ENCODE results near the gene RNU4-1.

RNU4-1 gene

DNA sequence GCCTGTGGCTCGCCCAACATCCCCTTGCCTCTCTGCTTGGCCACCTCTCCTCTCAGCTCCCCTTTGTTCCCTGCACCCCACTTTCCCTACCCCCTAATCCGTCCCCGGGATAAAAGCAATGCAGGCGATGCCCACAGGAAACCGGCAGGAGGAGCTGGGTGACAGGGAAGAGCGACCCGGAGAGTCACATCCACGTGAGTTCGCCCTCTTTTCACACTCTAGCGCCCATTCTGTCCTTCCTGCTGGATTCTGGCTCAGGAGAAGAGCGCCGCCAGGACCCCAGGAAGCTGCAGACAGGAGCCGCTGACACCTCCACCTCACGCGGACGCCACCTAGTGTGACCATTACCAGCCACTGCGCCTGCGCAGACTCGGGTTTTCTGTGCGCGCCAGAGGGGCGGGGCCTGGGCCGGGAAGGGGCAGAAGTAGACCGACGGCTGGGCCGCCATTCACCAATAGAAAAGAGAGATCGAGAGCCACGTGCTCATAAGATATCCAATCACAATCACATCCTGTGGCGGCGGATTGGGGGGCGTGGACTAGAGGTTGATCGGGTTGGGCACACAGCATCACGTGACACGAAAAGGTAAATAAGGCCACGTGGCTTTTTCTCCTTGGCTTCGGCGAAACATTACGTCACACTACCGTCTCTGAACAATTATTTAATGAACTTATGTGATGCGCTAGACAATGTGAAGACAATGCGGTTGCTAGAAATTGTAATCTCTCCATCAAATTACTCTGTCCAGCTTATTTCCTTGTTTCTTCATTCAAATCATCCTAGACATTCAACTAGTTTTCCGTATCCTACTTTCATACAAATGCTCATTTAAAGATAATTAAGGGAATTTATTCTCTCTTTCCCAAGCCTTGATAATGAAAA is 24.4 kb upstream of the RNU4-1 start:
- Histone ChIP-seq H3K27ac (ENCODE audit: poor library complexity, severe bottlenecking) (peak overlapping the region; percentile 44), H3K4me1 (ENCODE audit: insufficient read depth, poor library complexity, severe bottlenecking) (peaks cover 3% of the 10 kb centered on the region), H3K27me3 (ENCODE audit: insufficient read depth, poor library complexity, severe bottlenecking) (no peaks in the 10 kb centered on the region), H3K9me3 (ENCODE audit: severe bottlenecking) (no peaks in the 10 kb centered on the region), H3K4me3 (ENCODE audit: severe bottlenecking) (peak overlapping the region; percentile 42), H3K36me3 (ENCODE audit: low read depth) (no peaks in the 10 kb centered on the region)
- DNase-seq (ENCODE audit: low spot score) (peak; percentile 99), ATAC-seq (ENCODE audit: low read depth) (peak; percentile 99)
- TF ChIP-seq, protein P1, sequence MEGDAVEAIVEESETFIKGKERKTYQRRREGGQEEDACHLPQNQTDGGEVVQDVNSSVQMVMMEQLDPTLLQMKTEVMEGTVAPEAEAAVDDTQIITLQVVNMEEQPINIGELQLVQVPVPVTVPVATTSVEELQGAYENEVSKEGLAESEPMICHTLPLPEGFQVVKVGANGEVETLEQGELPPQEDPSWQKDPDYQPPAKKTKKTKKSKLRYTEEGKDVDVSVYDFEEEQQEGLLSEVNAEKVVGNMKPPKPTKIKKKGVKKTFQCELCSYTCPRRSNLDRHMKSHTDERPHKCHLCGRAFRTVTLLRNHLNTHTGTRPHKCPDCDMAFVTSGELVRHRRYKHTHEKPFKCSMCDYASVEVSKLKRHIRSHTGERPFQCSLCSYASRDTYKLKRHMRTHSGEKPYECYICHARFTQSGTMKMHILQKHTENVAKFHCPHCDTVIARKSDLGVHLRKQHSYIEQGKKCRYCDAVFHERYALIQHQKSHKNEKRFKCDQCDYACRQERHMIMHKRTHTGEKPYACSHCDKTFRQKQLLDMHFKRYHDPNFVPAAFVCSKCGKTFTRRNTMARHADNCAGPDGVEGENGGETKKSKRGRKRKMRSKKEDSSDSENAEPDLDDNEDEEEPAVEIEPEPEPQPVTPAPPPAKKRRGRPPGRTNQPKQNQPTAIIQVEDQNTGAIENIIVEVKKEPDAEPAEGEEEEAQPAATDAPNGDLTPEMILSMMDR (IDR thresholded peaks at IDR 0.05; ENCODE audit: poor library complexity, severe bottlenecking) = peak; percentile 69

DNA sequence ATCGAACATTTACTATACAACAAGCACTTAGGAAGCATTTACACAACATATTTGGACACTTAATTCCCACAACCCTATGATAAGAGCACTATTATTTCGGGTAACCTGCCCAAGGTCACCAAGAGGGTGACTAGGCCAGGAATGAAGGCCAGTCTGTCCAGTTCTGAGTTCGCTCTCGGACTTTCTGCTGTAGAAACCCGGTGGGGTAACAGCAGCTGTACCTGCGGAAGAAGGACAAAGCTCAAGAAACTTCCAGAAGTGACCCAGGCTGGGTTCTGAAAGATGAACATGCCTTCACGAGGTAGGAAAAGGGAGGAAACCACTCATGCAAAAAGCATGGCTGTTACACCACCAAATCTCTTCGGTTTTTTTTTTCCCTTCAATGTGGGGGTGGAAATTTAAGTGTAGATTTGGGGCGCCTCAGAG is 23.8 kb upstream of the RNU4-1 start:
- H3K9me3 ChIP-seq (ENCODE audit: severe bottlenecking) = no peaks in the 10 kb centered on the region
- no peak for ATAC-seq (ENCODE audit: low read depth)
- TF ChIP-seq, protein P1 (IDR thresholded peaks at IDR 0.05; ENCODE audit: poor library complexity, severe bottlenecking) = no peak
- H3K36me3 ChIP-seq (ENCODE audit: low read depth) = no peaks in the 10 kb centered on the region
- no peak for DNase-seq (ENCODE audit: low spot score)
- H3K27ac ChIP-seq (ENCODE audit: poor library complexity, severe bottlenecking) = peak overlapping the region; percentile 44
- H3K4me1 ChIP-seq (ENCODE audit: insufficient read depth, poor library complexity, severe bottlenecking) = peaks cover 3% of the 10 kb centered on the region
- peak overlapping the region; percentile 42 for H3K4me3 ChIP-seq (ENCODE audit: severe bottlenecking)
- no peaks in the 10 kb centered on the region for H3K27me3 ChIP-seq (ENCODE audit: insufficient read depth, poor library complexity, severe bottlenecking)

DNA sequence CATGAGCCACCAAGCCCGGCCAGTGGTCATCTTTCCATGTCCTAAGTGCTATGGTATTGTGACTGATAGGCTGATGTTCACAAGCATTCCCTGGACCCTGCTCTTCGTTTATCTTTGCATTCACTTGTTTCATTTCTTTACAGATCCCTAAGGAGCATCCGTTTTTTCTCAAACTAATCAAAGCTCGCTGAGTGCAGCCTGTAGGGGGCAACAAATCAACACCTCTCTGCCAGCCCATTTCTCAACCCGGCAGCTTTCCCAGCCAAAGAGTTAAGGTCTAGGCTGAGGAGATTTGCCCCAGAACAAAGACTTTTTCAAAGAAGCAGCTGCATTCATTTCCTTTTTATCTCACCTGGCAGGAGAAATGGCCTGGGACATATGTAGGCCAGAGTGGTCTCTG is 21.2 kb upstream of the RNU4-1 start:
- DNase-seq (ENCODE audit: low spot score) = no peak
- TF ChIP-seq, protein P1 (IDR thresholded peaks at IDR 0.05; ENCODE audit: poor library complexity, severe bottlenecking) = peak; percentile 21

DNA sequence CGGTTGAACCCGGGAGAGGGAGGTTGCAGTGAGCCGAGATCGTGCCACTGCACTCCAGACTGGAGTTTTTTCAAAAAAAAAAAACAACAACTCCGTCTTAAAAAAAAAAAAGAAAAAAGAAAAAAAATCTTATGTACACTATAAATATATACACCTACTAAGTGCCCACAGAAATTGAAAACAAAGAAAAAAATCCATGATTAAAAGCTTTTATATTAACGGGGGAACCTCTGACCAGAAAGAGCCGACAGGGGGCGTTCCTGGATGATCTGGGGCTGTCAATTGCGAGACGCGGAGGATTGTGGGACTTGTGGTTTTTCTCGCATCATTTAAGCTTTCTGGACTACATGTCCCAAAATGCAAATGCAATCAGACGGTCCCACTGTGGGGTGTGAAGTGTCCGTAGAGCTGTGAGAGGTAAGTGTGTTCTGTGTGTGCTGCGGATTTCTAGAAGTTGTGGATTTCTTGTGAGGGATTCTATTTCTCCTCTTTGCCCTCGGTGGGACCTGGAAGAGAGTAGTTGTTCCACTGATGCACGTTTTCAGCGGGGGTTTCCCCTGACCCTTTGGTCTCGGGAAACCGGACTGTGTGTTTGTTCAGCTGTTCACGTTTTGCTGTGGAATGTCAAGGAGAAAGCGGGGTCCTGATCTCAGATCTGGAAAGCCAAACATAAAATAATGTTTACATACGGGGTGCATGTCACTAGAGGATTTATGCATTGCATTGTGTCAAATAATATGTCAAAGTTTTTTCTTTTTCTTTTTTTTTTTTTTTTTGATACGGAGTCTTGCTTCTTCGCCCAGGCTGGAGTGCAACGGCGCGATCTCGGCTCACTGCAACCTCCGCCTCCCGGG is 9.2 kb upstream of the RNU4-1 start, which contains the start of gene SIRT4:
SIRT4 (plus strand) TSS at position 360 of the 854 bp plus-strand sequence. CDS start 1,241 bp downstream, outside the sequence.
- ATAC-seq (ENCODE audit: low read depth) (peak; percentile 96), DNase-seq (ENCODE audit: low spot score) (peak; percentile 83)
- Histone ChIP-seq H3K4me1 (ENCODE audit: insufficient read depth, poor library complexity, severe bottlenecking) (no peaks in the 10 kb centered on the region), H3K4me3 (ENCODE audit: severe bottlenecking) (peak within 1 kb of the TSS; percentile 54), H3K36me3 (ENCODE audit: low read depth) (no peaks in the 10 kb centered on the region), H3K27ac (ENCODE audit: poor library complexity, severe bottlenecking) (no peak within 1 kb of the TSS), H3K27me3 (ENCODE audit: insufficient read depth, poor library complexity, severe bottlenecking) (no peaks in the 10 kb centered on the region), H3K9me3 (ENCODE audit: severe bottlenecking) (no peaks in the 10 kb centered on the region)
- TF ChIP-seq, protein P1 (IDR thresholded peaks at IDR 0.05; ENCODE audit: poor library complexity, severe bottlenecking) = peak; percentile 98

More for the DNA sequence above, 21.2 kb upstream of the RNU4-1 start:
- no peak overlapping the region for H3K27ac ChIP-seq (ENCODE audit: poor library complexity, severe bottlenecking)
- peaks cover 3% of the 10 kb centered on the region for H3K4me1 ChIP-seq (ENCODE audit: insufficient read depth, poor library complexity, severe bottlenecking)
- no peaks in the 10 kb centered on the region for H3K9me3 ChIP-seq (ENCODE audit: severe bottlenecking)
- no peaks in the 10 kb centered on the region for H3K36me3 ChIP-seq (ENCODE audit: low read depth)
- H3K27me3 ChIP-seq (ENCODE audit: insufficient read depth, poor library complexity, severe bottlenecking) = no peaks in the 10 kb centered on the region
- ATAC-seq (ENCODE audit: low read depth) = no peak
- H3K4me3 ChIP-seq (ENCODE audit: severe bottlenecking) = no peak overlapping the region
